GM12891 (cell line): Measurements from ENCODE around the gene CABP2.
A peak's percentile ranks its signal among the peaks of the same experiment; 100 is the strongest.

Source experiments
- PAX5 ChIP-seq: IDR thresholded peaks from 2 replicates; pipeline ENCODE4 v1.6.1; 2011; ENCODE audit warnings: low read length, moderate library complexity, mild to moderate bottlenecking; ENCODE audit not compliant: insufficient read depth, severe bottlenecking
- POLR2A ChIP-seq: IDR thresholded peaks from 2 replicates; pipeline ENCODE4 v1.6.1; 2011; ENCODE audit warnings: low read depth, low read length, control low read depth
- POLR2AphosphoS5 ChIP-seq: IDR thresholded peaks from 2 replicates; pipeline ENCODE4 v1.6.1; 2011; ENCODE audit warnings: low read depth, low read length, control low read depth
- SPI1 ChIP-seq: IDR thresholded peaks from 2 replicates; pipeline ENCODE4 v1.6.1; 2011; ENCODE audit warnings: low read depth, low read length, control low read depth
- TAF1 ChIP-seq: IDR thresholded peaks from 2 replicates; pipeline ENCODE4 v1.6.1; 2011; ENCODE audit warnings: low read depth, low read length, control low read depth

- TF ChIP-seq POLR2A (no peak), TAF1 (no peak), POLR2AphosphoS5 (no peak), PAX5 (no peak), SPI1 (peak; percentile 72)
Measured at GRCh38 chr11:67470337-67471002, 52.8 kb downstream of the CABP2 start.
